PC-9 (cell line): Measurements from ENCODE around the gene SIPA1. TPM values are rescaled to one million over a fixed set of nuclear protein-coding genes. Genes with fewer than 3 reads are reported as not detected.
A peak's percentile ranks its signal among the peaks of the same experiment; 100 is the strongest.

Source experiments
- BruUV-seq: library from RNA; stranded (reverse); fragments of 400-500 nt; replicated peaks from 2 replicates; lab custom pipeline; 2021; lab: Mats Ljungman, UMichigan
- CTCF ChIA-PET: fragments of 300-600 bp; sonication (Branson Sonifier 250); formaldehyde crosslinking; loops from one replicate; lab custom pipeline; 2022; ENCODE audit warnings: antibody characterized with exemption; lab: Charles Lee
- POLR2A ChIA-PET: fragments of 300-600 bp; sonication (Branson Sonifier 250); formaldehyde crosslinking; loops from one replicate; lab custom pipeline; 2022; ENCODE audit warnings: antibody characterized with exemption; ENCODE audit not compliant: unreplicated experiment; lab: Charles Lee
- DNase-seq, 2 experiments: peaks; one replicate each; pipeline versions ENCODE4 v3.0.0 to v3.0.0-alpha.2; 2015 to 2022; ENCODE audit warnings: mixed read lengths in 1 of 2
- H2AFZ ChIP-seq: fragments of 200-600 bp; sonication (generic); 2 replicates; pipeline ENCODE4 v1.8.1; 2017; ENCODE audit warnings: antibody characterized with exemption
- H3F3A ChIP-seq: fragments of 200-600 bp; sonication (generic); 2 replicates; pipeline ENCODE4 v1.8.1; 2017; ENCODE audit warnings: antibody characterized with exemption, mild to moderate bottlenecking, low read depth; ENCODE audit not compliant: insufficient read depth
- H3K27ac ChIP-seq: fragments of 200-600 bp; sonication (generic); 2 replicates; pipeline ENCODE4 v1.6.1; 2016; ENCODE audit warnings: mixed run types
- H3K27me3 ChIP-seq: fragments of 200-600 bp; sonication (generic); 2 replicates; pipeline ENCODE4 v1.6.1; 2016; ENCODE audit warnings: low read depth, mixed run types; ENCODE audit not compliant: insufficient read depth
- H3K36me3 ChIP-seq: fragments of 200-600 bp; sonication (generic); 2 replicates; pipeline ENCODE4 v1.6.1; 2016; ENCODE audit warnings: low read depth, mixed run types
- H3K4me1 ChIP-seq: fragments of 200-600 bp; sonication (generic); replicated peaks from 2 replicates; pipeline ENCODE4 v1.6.1; 2016; ENCODE audit warnings: mixed run types; ENCODE audit not compliant: insufficient read depth
- H3K4me2 ChIP-seq: fragments of 200-600 bp; sonication (generic); 2 replicates; pipeline ENCODE4 v1.6.1; 2017; ENCODE audit warnings: mixed run types
- H3K4me3 ChIP-seq: fragments of 200-600 bp; sonication (generic); 2 replicates; pipeline ENCODE4 v1.6.1; 2016; ENCODE audit warnings: mixed run types
- H3K79me2 ChIP-seq: fragments of 200-600 bp; sonication (generic); 2 replicates; pipeline ENCODE4 v1.6.1; 2017; ENCODE audit warnings: low read depth, mixed run types
- H3K9me2 ChIP-seq: fragments of 200-600 bp; sonication (generic); 2 replicates; pipeline ENCODE4 v1.8.1; 2017; ENCODE audit warnings: mild to moderate bottlenecking; ENCODE audit not compliant: insufficient read depth
- H3K9me3 ChIP-seq: fragments of 200-600 bp; sonication (generic); 2 replicates; pipeline ENCODE4 v1.8.1; 2016; ENCODE audit warnings: low read depth; ENCODE audit not compliant: insufficient read depth
- H4K20me1 ChIP-seq: fragments of 200-600 bp; sonication (generic); 2 replicates; pipeline ENCODE4 v1.8.1; 2017; ENCODE audit not compliant: insufficient read depth
- CTCF ChIP-seq: fragments of 200-600 bp; sonication (generic); conservative IDR thresholded peaks from 2 replicates; pipeline ENCODE4 v1.6.1; 2017; ENCODE audit warnings: mixed run types, antibody characterized with exemption, mild to moderate bottlenecking, moderate library complexity
- EZH2 ChIP-seq: fragments of 200-600 bp; sonication (generic); IDR thresholded peaks from 2 replicates; pipeline ENCODE4 v1.8.0; 2017; ENCODE audit warnings: antibody characterized with exemption, low read depth
- intact Hi-C: fragments of 100-400 bp; cut with micrococcal nuclease; formaldehyde crosslinking; loops from one replicate; pipeline ENCODE4 v1.10.0; 2022; ENCODE audit not compliant: unreplicated experiment
- total RNA-seq: library from RNA; stranded (reverse); gene quantifications from 2 replicates; pipeline ENCODE4 v1.2.3, GENCODE V29; 2021

The SIPA1 gene
- total RNA-seq, 1 experiment from 2014 or later: 65.6 TPM

- H3K9me3 ChIP-seq: no peaks in the 10 kb centered on the region
- H3F3A ChIP-seq: peaks cover 21% of the 10 kb centered on the region
- CTCF ChIA-PET: no interaction called here
- BruUV-seq: no TSS peak
- POLR2A ChIA-PET: interaction anchor here (0.5 kb wide), 1 partner anchor 103 kb away, joined by 3 read pairs; no protein-coding TSS in a partner anchor
- H4K20me1 ChIP-seq: peaks cover 15% of the 10 kb centered on the region
- H3K4me1 ChIP-seq: peaks cover 21% of the 10 kb centered on the region; the same call in 1 of the 2 replicates
- H3K9me2 ChIP-seq: no peaks in the 10 kb centered on the region
- no peak for TF ChIP-seq EZH2
- no peaks in the 10 kb centered on the region for H3K36me3 ChIP-seq
- H3K79me2 ChIP-seq: peaks cover 54% of the 10 kb centered on the region
- no peak for DNase-seq
- H3K4me2 ChIP-seq: peak overlapping the region; percentile 80
- no peaks in the 10 kb centered on the region for H3K27me3 ChIP-seq
- H3K27ac ChIP-seq: no peak overlapping the region
- intact Hi-C loops: no loop called here
- no peak overlapping the region; the same call in 1 of the 2 replicates for H3K4me3 ChIP-seq
- no peak overlapping the region for H2AFZ ChIP-seq
These were observed 25.9 kb upstream of the SIPA1 start for GRCh38 chr11:65611758-65612603.

- peaks cover 61% of the 10 kb centered on the region for H3K79me2 ChIP-seq
- CTCF ChIA-PET: no interaction called here
- H3F3A ChIP-seq: peaks cover 21% of the 10 kb centered on the region
- H3K4me2 ChIP-seq: peak overlapping the region; percentile 80
- H3K9me2 ChIP-seq: no peaks in the 10 kb centered on the region
- TF ChIP-seq CTCF (no peak), EZH2 (no peak)
- no peaks in the 10 kb centered on the region for H3K9me3 ChIP-seq
- H2AFZ ChIP-seq: no peak overlapping the region
- peak overlapping the region; percentile 76; the same call in 1 of the 2 replicates for H3K4me3 ChIP-seq
- H3K27ac ChIP-seq: no peak overlapping the region
- POLR2A ChIA-PET: interaction anchor here (0.5 to 0.6 kb wide), 2 partner anchors 29 to 103 kb away, joined by 3 to 10 read pairs; no protein-coding TSS in a partner anchor
- H3K36me3 ChIP-seq: peaks cover 1% of the 10 kb centered on the region
- BruUV-seq: no TSS peak
- intact Hi-C loops: no loop called here
- H3K27me3 ChIP-seq: no peaks in the 10 kb centered on the region
- no peak for DNase-seq
- H4K20me1 ChIP-seq: peaks cover 22% of the 10 kb centered on the region
- H3K4me1 ChIP-seq: peaks cover 27% of the 10 kb centered on the region; the same call in 1 of the 2 replicates
These were observed 25.2 kb upstream of the SIPA1 start for GRCh38 chr11:65612691-65613090.

GRCh38 chr11:65613091-65613928, 24.6 kb upstream of the SIPA1 start:
- Histone ChIP-seq H3K27ac (peak overlapping the region; percentile 15; the same call in 1 of the 2 replicates), H3K79me2 (peaks cover 67% of the 10 kb centered on the region), H2AFZ (peak overlapping the region; percentile 85), H3F3A (peaks cover 21% of the 10 kb centered on the region), H3K4me2 (peak overlapping the region; percentile 80), H3K27me3 (no peaks in the 10 kb centered on the region), H3K4me3 (peak overlapping the region; percentile 76), H3K4me1 (peaks cover 27% of the 10 kb centered on the region; the same call in 1 of the 2 replicates), H3K9me3 (no peaks in the 10 kb centered on the region), H3K36me3 (peaks cover 7% of the 10 kb centered on the region), H4K20me1 (peaks cover 27% of the 10 kb centered on the region), H3K9me2 (no peaks in the 10 kb centered on the region)
- ChIA-PET POLR2A (interaction anchor here (0.6 to 0.7 kb wide), 2 partner anchors 30 to 350 kb away, joined by 4 to 10 read pairs; no protein-coding TSS in a partner anchor), CTCF (interaction anchor here (0.6 kb wide), 1 partner anchor 88 kb away, joined by 15 read pairs; the partner anchor contains the start of gene SCYL1)
- intact Hi-C loops: no loop called here
- TF ChIP-seq EZH2 (no peak), CTCF (no peak)
- no TSS peak for BruUV-seq
- no peak for DNase-seq
